NOMO-1 (cell line): ENCODE data around the gene FLT1.

Experiments used
- DNase-seq, 2 experiments: peaks; one replicate each; lab custom pipeline; 2025; ENCODE audit not compliant: unreplicated experiment in 2 of 2; lab: John Stamatoyannopoulos, UW

Gene FLT1

DNA sequence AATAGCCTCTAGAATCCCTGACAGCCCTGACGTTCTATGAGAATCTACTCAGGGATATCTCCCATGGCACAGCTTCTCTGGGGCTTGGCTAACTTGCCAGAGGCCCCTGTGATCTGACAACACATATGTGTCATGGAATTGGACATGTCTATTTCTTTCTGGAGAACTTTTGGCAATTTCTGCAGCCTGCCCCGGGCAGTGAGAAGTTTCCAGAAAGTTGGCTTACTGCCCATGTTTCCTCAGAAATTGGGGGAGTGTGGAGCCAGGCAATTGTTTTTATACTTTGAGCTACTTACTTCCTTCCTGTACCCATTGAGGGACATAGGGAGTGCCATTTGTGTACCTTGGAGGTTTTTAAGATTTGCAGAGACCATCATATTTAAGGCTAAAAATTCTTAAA lies 98.9 kb downstream of the FLT1 start:
- no peak for DNase-seq

DNA sequence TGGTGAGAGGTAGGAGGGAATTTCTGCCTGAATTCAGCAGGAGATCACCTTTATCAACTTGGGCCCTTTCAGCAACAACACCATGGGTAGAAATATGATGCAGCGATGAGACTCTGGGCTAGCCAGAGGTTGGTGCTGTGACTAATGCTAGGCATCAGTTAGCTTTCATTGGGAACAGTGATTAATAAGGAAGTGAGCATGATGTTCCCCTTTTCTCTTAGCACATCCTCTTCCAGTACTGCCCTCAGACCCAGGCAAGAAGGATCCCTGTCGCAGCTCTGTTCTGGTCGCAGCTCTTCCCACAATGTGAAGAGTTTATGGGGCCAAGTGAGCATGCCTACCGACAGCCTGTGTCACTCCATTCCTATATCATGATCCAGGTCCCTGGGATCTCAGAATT lies 100.5 kb downstream of the FLT1 start:
- DNase-seq = peak; percentile 80 to 97

DNA sequence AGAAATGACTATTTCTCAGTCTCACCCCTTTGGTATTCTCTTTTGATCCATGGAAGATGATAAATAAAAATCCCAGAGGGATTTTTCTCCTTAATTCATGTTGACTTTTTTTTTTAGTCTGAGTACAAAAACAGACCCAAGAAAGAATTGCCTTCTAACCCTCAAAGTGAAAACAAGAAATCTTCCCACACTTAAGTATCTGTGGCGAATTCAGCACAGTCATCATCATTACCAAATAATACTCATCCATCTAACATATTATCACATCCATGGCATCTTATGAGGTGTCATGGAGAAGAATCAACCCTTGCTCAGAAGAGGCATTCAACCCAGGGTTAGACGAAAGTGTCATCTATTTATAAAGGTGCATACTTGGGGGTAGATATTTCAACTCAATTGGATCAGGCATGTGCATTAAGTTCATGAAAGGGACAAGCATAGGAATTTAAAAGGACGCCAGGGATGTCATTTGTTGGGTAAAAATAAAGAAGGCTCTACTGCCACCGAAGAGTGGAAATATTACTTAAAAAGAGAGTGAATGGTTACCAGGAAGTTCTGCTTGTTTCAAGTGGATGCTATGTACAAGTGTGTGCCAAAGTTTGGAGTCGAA lies 101.9 kb downstream of the FLT1 start:
- DNase-seq = no peak

DNA sequence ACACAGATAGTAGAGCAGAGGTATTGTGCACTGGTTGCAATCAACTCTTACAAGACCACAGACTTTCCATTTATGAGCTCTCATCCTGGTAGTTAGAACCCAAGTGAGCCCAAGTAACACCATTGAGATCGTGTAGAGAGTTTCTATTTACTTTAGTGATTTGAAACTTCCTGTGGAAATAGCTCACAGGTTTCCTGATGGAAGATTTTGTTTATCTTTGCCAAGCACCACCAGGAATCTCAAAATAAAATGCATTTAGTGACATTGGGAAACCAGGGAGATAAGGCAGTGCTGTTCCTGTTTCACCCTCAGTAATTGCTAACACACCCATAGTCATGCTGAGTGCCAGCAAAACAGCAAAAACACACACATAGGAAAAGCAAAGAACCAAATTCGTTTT lies 102.5 kb downstream of the FLT1 start:
- DNase-seq = no peak

DNA sequence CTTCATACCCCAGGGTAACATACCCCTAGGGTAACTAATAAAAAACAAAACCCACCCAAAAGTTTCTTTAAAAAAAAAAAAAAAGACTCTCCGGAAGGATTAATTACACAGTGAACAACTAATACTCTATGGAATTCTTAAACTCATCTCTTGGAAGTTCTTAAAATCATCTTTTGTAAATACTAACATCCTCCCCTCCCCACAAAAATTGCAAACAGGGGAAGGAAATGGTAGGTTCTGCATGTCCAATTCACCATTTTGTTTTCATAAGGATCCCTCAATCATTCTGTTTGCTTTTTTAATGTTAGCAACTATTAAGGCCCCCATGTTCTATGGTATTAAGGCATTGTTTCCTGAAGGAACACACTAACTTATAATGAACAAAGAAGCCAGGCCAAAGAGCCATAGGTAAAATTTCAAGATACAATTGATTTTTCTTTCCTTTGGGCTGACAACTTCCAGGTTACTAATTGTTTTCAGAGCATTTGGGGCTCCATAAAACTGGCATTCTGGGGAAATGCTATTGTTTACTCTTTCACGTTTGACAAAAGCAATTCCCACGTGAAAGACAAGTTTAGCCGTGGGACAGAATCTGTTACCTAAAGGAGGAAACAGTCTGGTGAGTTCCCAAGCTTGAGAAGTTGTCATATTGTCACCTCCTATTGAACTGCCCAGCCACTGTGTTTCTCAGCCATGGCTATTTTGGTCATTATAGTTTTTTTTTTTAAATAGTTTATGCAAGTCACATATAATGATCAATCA lies 107.0 kb downstream of the FLT1 start:
- no peak for DNase-seq

DNA sequence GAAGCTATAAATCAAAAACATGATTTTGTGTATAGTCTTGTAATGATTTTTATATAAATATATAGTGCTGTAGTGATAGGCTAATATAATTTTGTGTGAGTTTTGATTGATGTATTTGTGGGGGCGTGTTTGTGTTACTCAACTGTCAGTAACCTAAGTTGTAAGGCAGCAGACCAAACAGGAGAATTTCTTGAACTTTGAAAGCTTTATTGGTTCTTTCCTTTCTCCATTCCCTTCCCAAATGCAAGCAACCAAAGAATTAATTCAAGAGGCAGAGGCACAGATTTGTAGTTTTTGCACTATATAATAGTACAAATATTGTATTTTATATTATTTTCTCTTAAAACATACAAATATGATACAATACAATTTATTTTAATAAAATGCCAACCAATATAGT lies 109.6 kb downstream of the FLT1 start:
- no peak for DNase-seq

DNA sequence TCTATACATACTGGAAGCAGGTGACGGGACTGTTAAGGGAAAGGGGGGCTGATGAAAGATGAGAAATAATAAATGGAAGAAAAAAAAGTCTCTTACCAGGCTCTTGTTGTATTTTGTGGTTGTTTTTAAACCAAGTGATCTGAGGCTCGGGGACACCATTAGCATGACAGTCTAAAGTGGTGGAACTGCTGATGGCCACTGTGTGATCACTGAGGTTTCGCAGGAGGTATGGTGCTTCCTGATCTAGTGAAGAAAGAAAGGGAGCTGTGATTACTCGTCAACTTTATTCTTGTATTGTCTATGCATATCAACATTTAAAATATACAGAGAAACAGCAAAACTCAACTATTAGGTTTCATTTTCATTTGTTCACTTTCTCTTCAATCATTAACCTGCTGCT lies 110.1 kb downstream of the FLT1 start:
- DNase-seq = peak in 1 of 2 experiments; percentile 45

DNA sequence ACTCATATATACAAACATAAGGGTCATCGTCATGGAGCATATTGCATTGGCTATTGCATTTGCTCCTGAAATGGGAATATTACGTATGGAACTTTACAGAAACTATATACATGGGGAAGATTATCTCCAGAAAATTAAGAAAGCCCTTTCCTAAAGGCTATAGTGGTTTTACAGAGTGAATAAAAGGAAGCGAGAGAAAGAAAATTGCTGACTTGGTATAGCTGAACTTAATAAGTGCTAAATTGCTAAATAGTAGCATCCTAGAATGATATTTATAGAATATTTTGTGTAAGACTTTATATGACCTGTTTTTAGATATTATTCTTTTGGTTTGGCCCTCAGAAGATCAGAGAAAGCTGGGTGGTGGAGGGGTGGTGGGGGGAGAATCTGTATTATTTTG lies 114.6 kb downstream of the FLT1 start:
- DNase-seq = peak; percentile 25 to 51

DNA sequence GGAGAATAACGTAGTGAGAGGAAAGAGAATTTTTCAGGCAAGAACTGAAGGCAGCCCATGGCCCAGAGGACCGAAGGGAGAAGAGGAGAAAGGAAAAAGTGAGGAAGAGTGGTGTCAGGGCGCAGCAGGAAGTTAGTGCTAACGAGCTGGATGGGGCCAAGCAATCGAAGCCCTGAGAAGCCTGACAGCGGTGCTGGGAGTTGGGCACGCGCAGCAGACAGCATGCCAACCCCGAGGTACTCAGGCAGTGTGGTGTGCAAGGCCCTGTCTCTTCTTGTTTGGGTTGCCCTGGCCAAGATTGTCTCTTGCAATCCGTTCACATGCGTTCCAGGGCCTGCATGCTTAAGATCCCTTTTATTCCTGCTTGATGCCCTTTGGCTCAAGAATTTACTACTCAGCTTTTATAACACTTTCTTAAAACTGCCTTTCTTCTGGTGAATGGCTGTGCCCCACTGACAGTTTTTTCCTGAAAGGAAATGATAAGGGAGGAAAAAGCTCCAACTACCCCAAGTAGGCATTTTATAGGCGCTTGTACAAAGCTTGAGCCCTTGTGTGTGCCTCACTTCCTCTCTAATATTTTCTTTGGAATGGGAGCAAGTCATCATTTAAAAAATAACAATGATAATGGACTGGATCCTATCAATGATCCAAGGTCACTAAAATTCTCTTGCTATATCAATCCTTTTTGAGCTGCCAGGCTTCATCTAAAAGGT lies 115.4 kb downstream of the FLT1 start:
- DNase-seq = no peak

DNA sequence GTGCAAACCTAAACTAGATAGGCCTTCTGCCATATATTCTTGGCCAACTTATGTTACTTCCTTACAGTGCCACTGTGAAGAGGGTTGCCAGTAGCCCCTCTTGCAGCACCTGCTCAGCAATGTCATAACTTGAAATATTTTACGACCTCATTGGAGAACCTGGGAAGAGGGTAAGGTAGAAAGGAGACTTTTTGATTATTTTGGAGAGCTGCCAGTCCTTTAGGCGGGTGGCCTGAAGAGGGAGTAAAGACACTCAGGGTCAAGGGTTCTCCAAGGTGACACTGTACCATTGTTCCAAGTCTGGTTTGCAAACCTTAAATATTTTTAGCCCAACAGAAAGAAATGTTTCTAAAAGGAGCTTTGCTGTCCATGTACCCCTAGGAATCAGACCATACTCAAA lies 118.3 kb downstream of the FLT1 start:
- DNase-seq = peak in 1 of 2 experiments; percentile 45

DNA sequence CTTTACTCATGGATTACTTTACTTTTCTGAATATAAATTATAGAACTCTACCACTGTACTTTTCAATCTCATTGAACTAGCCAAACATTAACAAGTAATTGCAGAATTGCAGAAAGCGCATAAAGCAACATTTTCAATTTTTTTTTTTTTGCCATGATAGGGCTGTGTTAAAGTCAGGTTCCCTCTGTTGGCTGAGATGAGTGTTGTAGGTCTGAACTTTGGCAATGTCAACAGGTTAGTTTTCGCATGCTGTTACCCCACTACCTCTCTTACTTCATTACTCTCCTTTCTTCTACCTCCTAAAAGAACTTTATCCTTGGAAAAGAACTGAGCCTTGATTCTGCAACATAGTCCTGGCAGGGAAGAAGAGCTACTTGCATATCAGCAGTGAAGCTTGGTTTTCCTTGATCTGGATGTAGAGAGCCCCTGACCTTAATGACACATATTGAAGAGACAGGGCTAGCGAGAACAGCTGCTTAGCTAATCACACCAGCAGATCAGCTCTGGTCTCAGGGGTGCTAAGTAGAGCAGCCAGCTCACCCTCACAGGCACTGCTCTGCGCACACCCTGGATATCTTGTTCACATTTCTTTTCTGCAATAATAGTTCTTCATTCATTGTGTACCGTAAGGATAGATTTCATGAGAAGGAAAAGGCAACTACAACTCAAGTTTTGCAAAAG lies 119.5 kb downstream of the FLT1 start:
- DNase-seq = no peak

DNA sequence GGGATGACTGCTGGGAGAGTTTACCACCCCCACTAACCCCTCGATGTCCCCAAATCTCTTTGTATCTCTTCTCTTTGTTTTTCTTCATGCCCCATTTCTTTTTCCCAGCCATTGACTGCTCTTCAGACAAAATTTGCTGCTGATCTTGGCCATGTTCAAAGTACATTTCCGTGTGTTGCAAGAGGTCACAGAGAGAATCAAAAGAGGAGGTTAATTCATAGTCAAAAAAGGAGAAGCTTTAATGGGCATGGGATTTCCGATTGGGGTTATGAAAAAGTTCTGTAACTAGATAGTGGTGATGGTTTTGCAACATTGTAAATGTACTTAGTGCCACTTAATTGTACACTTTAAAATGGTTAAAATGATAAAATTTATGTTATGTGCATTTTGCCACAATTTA lies 121.1 kb downstream of the FLT1 start:
- DNase-seq = peak; percentile 96 to 99

DNA sequence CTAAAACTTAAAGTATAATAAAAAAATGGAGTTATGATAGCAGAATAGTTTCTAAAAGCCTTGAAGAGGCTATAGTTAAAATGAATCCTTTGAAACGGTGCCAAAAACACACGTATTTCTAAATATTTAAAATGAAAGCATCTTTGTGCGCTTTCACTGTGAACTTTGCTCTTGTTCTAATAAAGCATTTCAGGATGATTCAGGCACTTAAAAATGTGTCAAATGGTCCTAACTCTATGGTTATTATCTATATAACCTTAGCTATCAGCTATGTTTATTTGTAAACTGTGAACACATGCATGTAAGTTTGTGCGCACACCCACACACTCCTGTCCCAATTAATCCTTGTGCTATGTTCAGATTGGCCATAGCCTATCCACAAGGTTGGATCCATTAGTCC lies 124.5 kb downstream of the FLT1 start:
- no peak for DNase-seq

DNA sequence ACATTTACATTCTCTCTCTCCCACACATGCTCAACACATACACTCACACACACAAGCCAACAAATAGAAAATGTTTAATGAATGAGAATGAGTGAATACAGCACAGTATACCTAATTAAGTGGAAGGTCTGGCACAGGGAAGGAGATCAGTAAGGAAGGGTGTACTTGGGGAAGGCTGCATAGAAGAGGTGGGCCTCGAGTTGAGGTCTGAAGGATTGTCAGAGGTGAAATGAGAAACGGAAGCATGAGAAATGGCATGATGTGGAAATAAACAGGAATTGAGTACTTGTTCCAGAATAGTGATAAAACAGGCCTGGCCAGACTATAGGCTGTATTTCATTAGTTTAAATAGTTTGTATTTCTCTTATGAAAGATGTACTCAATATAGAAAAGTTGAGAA lies 136.2 kb downstream of the FLT1 start:
- DNase-seq = no peak

DNA sequence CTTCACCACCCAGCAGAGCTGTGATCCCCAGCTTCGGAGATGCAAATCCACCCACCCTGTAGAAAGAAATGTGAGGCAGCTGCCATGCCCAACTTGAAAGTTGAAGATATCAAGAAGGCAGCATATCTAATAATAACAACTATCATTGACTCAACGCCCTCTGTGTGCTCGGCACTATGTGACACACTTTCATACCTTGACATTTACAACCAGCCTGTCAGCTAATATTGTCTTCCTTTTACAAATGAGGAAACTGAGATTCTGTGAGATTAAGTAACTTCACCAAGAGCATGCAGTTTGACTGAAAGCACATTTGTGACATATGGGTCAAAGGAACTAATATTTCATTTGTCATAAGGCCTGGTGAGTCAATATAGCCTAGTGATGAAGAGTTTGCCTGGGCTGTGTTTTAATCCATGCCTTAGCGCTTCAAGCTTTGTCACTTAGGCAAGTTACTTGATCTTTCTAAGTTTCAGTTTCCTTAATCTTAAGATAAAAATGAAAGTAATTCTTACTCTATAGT lies 137.0 kb downstream of the FLT1 start:
- peak; percentile 52 to 81 for DNase-seq

DNA sequence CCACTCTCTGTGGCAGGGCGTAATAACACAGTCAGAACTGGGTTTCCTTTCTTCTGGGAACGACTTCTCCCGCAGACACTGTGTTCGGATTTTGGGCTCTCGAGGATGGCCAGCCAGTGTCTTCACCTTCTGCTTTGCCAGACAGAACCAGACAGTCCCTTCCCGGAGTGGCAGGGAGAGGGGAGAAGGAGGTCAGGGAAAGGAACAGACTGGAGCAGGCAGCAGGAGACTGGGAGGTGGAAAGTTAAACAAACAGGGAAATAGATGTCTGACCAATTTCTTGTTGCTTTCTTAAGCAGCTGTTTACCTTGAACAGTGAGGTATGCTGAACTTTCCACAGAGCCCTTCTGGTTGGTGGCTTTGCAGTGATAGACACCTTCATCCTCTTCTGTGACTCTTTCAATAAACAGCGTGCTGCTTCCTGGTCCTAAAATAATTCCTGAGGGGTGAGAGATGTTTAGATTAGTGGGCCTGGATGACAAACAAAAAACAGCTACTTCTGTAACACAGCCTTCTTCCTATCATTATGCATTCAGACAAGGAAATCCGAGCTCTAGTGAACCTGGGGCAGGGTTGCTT lies 137.6 kb downstream of the FLT1 start:
- no peak for DNase-seq

DNA sequence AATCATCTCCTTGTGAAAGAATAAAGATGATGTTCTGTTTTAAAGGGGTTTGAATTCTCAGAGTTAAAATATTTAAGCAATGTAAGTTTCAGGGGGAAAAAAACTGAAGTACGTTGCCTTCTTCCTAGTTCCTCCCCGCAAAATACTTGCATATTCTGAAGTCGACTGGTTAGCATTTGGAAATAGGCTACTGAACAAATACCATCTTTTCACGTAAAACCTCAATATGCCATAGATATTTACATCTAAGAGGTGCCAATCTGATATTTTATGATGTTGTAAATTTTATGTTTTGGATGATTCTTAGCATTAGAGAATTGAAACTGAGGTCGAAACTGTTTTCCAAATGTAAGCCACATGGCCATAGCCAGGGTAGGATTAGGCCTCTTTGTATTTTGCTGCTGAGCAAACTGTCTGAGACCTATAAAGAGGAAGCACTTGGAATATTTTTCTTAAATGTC lies 138.3 kb downstream of the FLT1 start:
- DNase-seq = peak; percentile 69 to 87

DNA sequence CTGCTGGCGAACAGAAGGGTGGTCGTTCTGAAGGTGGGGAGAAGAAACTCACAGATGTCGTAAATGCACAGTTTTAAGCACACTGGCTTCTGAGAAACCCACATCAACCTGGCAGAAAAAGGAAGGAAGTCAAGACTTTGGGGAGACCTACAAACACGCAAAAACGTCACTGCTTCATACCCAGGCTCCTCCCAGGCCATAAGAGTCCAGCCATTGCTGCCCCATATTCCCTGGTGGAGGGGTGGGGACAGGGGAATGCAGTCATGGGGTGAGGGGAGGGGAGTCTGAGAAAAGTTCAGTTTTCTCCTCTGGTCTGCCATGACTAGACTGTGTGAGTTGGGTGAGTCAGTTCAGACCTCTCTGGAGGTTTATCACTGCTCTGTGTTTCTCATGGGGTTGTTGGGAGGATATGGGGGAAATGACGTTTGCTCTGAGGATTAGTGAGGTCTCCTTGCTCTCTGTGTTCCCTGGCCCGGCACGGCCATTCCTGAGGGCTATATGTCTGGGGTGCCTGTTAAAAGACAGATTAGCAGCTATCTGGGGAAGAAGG lies 139.0 kb downstream of the FLT1 start:
- peak; percentile 19 to 55 for DNase-seq

DNA sequence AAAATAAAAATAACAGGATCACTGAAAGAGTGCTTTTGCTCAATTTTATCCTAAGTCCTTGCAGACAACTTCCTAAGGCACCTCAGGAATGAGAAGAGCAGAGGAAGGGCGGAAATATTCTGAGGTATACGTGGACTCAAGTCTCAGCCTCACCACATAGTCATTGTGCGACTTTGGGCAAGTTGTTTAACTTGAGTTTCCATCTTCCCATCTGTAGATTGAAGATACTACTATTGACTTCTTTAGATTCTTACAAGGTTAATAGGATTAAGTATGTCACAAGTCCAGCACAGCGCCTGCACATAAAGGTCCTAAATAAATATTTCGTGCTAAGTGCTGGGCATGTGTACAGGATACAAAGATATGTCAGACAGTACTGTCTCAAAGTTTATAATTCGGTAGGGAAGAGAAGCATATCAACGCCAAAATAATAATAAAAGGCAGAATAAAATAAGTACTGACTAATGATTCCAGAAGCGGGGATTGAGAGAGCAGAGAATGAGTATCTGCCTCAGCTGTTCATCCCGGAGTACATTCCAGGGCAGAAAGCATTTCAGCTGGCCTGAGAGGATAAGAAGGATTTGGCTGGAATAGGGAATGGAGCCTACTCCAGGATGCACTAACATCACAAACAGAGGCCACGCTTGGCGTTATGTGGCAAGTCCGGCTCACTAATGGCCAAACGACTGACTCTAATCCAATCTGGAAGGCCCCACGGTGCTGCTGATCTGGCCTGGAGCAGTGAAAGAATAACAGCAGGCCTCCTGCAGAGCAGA lies 139.7 kb downstream of the FLT1 start:
- DNase-seq = no peak

DNA sequence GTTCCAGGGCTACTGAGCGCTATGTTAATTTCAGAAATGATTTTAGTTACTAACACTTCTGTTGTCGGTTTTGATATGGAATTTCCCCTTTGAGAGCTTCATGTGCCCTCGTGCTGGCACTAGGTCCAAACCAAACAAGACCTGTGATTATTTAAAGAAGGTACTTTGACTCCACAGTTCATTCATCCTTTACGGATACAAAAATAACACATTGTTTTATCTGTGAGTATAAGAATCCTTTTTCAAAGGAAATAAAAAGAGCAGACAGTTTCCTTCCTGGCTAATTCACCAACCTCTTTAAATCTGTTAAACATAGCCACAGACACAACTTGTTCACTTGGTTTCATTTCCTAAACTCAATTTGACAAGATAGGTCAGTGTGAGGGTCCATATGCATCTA lies 141.2 kb downstream of the FLT1 start:
- no peak for DNase-seq
